K562 (cell line): ENCODE results near the gene ALKBH3. TPM values are rescaled to one million over a fixed set of nuclear protein-coding genes. Genes with fewer than 3 reads are reported as not detected.

Experiments used
- ATAC-seq: fragments of 200-7000 bp; cut with Tn5 transposase; 3 replicates; pipeline ENCODE4 v1.9.1; 2020; ENCODE audit warnings: moderate library complexity
- BruUV-seq: library from RNA; stranded (reverse); fragments of 400-500 nt; replicated peaks from 2 replicates; lab custom pipeline; 2021; lab: Mats Ljungman, UMichigan
- CTCF ChIA-PET: fragments of 300-600 bp; formaldehyde crosslinking; extraction: SDS; loops from one replicate; lab custom pipeline; 2021; ENCODE audit warnings: low intra/inter-chr PET ratio; lab: Yijun Ruan, JAX
- POLR2A ChIA-PET: fragments of 300-600, 350-650 bp; sonication (Branson Sonifier 250); formaldehyde crosslinking; extraction: SDS; loops from one replicate; lab custom pipeline; 2021; ENCODE audit warnings: antibody characterized with exemption, inconsistent platforms; lab: Yijun Ruan, JAX
- DNase-seq, 4 experiments: peaks; one replicate each; pipeline versions ENCODE4 v3.0.0 to v3.0.0-alpha.2; 2011 to 2018; ENCODE audit warnings: low spot score in 3 of 4, mixed read lengths in 3 of 4; ENCODE audit errors: extremely low read depth in 1 of 4
- FAIRE-seq: peaks from 2 replicates; lab custom pipeline; 2011; peaks lifted over from hg19 to GRCh38; lab: Jason Lieb, UNC
- H2AFZ ChIP-seq: 2 replicates; pipeline ENCODE4 v1.6.0; 2011; ENCODE audit warnings: low read depth, low read length, control low read depth, inconsistent platforms
- H3K27ac ChIP-seq: fragments of 200-600 bp; 3 replicates; pipeline ENCODE4 v1.8.0; 2011; ENCODE audit warnings: low read depth, mild to moderate bottlenecking, control low read depth, inconsistent platforms, low read length, moderate library complexity, mixed read lengths; ENCODE audit errors: extremely low read depth
- H3K27me3 ChIP-seq, 2 experiments: fragments of 300-600 bp in 1 of 2; 2 replicates in 1 of 2; 3 replicates in 1 of 2; pipeline versions ENCODE4 v1.6.0 to v1.8.0; 2011; ENCODE audit warnings: inconsistent platforms in 2 of 2, low read length in 2 of 2, mild to moderate bottlenecking in 1 of 2, mixed read lengths in 1 of 2, moderate library complexity in 1 of 2; ENCODE audit not compliant: control insufficient read depth in 2 of 2, insufficient read depth in 2 of 2
- H3K36me3 ChIP-seq: fragments of 300-600 bp; 3 replicates; pipeline ENCODE4 v1.8.0; 2011; ENCODE audit warnings: mild to moderate bottlenecking, low read length, inconsistent platforms; ENCODE audit not compliant: control insufficient read depth, insufficient read depth
- H3K4me1 ChIP-seq, 2 experiments: fragments of 200-600 bp in 1 of 2; replicated peaks in 1 of 2; 2 replicates in 1 of 2; 3 replicates in 1 of 2; pipeline versions ENCODE4 v1.5.1 to v1.8.0; 2011; ENCODE audit warnings: inconsistent platforms in 2 of 2, low read length in 2 of 2, mild to moderate bottlenecking in 1 of 2, mixed read lengths in 1 of 2, moderate library complexity in 1 of 2; ENCODE audit not compliant: control insufficient read depth in 2 of 2, insufficient read depth in 2 of 2
- H3K4me2 ChIP-seq: 2 replicates; pipeline ENCODE4 v1.6.1; 2011; ENCODE audit warnings: low read length, control low read depth, inconsistent platforms, mixed read lengths; ENCODE audit not compliant: insufficient read depth
- H3K4me3 ChIP-seq: fragments of 200-600 bp; sonication (generic), shearing (Covaris generic); 2 replicates; pipeline ENCODE4 v1.5.1; 2016; ENCODE audit warnings: control low read depth, inconsistent platforms
- H3K79me2 ChIP-seq: fragments of 200-600 bp; 3 replicates; pipeline ENCODE4 v1.8.0; 2011; ENCODE audit warnings: low read length, inconsistent platforms; ENCODE audit not compliant: control insufficient read depth, insufficient read depth
- H3K9ac ChIP-seq, 2 experiments: 2 replicates each; pipeline versions ENCODE4 v1.6.0 to v1.6.1; 2011; ENCODE audit warnings: low read depth in 2 of 2, low read length in 2 of 2, control low read depth in 1 of 2, inconsistent platforms in 1 of 2, mild to moderate bottlenecking in 1 of 2, mixed read lengths in 1 of 2; ENCODE audit not compliant: insufficient read depth in 1 of 2
- H3K9me1 ChIP-seq: one replicate; pipeline ENCODE4 v1.6.0; 2011; ENCODE audit warnings: inconsistent platforms, mild to moderate bottlenecking, low read length, moderate library complexity; ENCODE audit not compliant: control insufficient read depth, insufficient read depth
- H3K9me3 ChIP-seq: replicated peaks from 2 replicates; pipeline ENCODE4 v1.5.1; 2011; ENCODE audit warnings: low read depth, low read length, inconsistent platforms; ENCODE audit not compliant: control insufficient read depth, insufficient read depth
- H4K20me1 ChIP-seq: replicated peaks from 2 replicates; pipeline ENCODE4 v1.6.1; 2011; ENCODE audit warnings: low read length, inconsistent platforms, mixed read lengths; ENCODE audit not compliant: control insufficient read depth, insufficient read depth
- ELF2 ChIP-seq: fragments of 250-450 bp; sonication (Bioruptor Pico); IDR thresholded peaks from 2 replicates; pipeline ENCODE4 v1.5.0; 2021; ENCODE audit warnings: mild to moderate bottlenecking
- GTF2F1 ChIP-seq: IDR thresholded peaks from 2 replicates; pipeline ENCODE4 v1.6.1; 2011; ENCODE audit warnings: low read depth, low read length, improper control_type of control experiment
- HMG20B ChIP-seq: fragments of 250-450 bp; sonication (Bioruptor Pico); IDR thresholded peaks from 2 replicates; pipeline ENCODE4 v1.5.0; 2021; ENCODE audit warnings: mild to moderate bottlenecking
- HMGN3 ChIP-seq: IDR thresholded peaks from 2 replicates; pipeline ENCODE4 v1.6.1; 2011; ENCODE audit warnings: borderline replicate concordance, low read depth, mild to moderate bottlenecking, mixed read lengths, low read length; ENCODE audit not compliant: insufficient read length; ENCODE audit errors: extremely low read depth
- HNRNPL ChIP-seq: fragments of 200-400 bp; formaldehyde crosslinking; IDR thresholded peaks from 2 replicates; pipeline ENCODE4 v1.6.1; 2017; ENCODE audit warnings: low read depth, mild to moderate bottlenecking, low read length
- HNRNPLL ChIP-seq: fragments of 200-400 bp; formaldehyde crosslinking; IDR thresholded peaks from 2 replicates; pipeline ENCODE4 v1.6.1; 2017; ENCODE audit warnings: low read length, low read depth, mild to moderate bottlenecking; ENCODE audit not compliant: poor library complexity, severe bottlenecking
- KLF6 ChIP-seq: fragments of 250-450 bp; sonication (Bioruptor Pico); IDR thresholded peaks from 2 replicates; pipeline ENCODE4 v1.4.0; 2020; ENCODE audit warnings: mild to moderate bottlenecking, moderate library complexity, borderline replicate concordance
- MLX ChIP-seq, 2 experiments: fragments of 450-650 bp in 1 of 2; sonication (generic) in 1 of 2; formaldehyde crosslinking; conservative IDR thresholded peaks; 2 replicates each; pipeline versions ENCODE4 v1.4.0 to v1.8.1; 2020 to 2022; ENCODE audit warnings: mild to moderate bottlenecking in 1 of 2, missing genetic modification reagents in 1 of 2
- NR2C1 ChIP-seq, 2 experiments: fragments of 450-650 bp; IDR thresholded peaks; 2 replicates each; pipeline ENCODE4 v1.6.1; 2017; ENCODE audit warnings: mild to moderate bottlenecking in 2 of 2, antibody characterized with exemption in 1 of 2, inconsistent platforms in 1 of 2, missing compliant biosample characterization in 1 of 2, missing genetic modification characterization in 1 of 2
- RBBP5 ChIP-seq: fragments of 200-600 bp; sonication (generic); IDR thresholded peaks from 2 replicates; pipeline ENCODE4 v1.6.1; 2012; ENCODE audit warnings: borderline replicate concordance, mild to moderate bottlenecking, low read length, control low read depth, inconsistent platforms; ENCODE audit not compliant: insufficient read depth, poor library complexity, severe bottlenecking
- STAT6 ChIP-seq: sonication (generic); formaldehyde crosslinking; IDR thresholded peaks from 2 replicates; pipeline ENCODE4 v1.8.1; 2023; ENCODE audit warnings: mild to moderate bottlenecking, missing genetic modification reagents
- TAF15 ChIP-seq: fragments of 200-400 bp; formaldehyde crosslinking; IDR thresholded peaks from 2 replicates; pipeline ENCODE4 v1.6.1; 2017; ENCODE audit warnings: mild to moderate bottlenecking, low read depth, low read length, moderate library complexity
- ZNF668 ChIP-seq: fragments of 250-450 bp; sonication (Bioruptor Pico); IDR thresholded peaks from 2 replicates; pipeline ENCODE4 v1.8.0; 2022; ENCODE audit warnings: mild to moderate bottlenecking, inconsistent platforms
- WGBS: fragments of 100-300 bp; shearing (Covaris generic); methylation state at CpG from one replicate; pipeline ENCODE4 v1.1.6; 2016; ENCODE audit warnings: low coverage, mixed read lengths; ENCODE audit not compliant: insufficient coverage; ENCODE audit errors: missing lambda C conversion rate; 5-methylcytosine and 5-hydroxymethylcytosine counted together
- in situ Hi-C: fragments of 300-500 bp; cut with MboI; formaldehyde crosslinking; loops from 4 replicates; pipeline ENCODE4 v1.15.0; 2018; ENCODE audit warnings: inconsistent platforms, mixed read lengths
- intact Hi-C: fragments of 100-400 bp; cut with micrococcal nuclease; formaldehyde crosslinking; loops from 2 replicates; pipeline ENCODE4 v1.14.2; 2022
- polyA plus RNA-seq, 8 experiments: library from polyadenylated mRNA; depleted of rRNA in 4 of 8; stranded (reverse) in 5 of 8; unstranded in 3 of 8; fragments of >200 nt; fragmentation: Nextera tagmentation in 2 of 8; fragmentation: Illumina TruSeq in 1 of 8; extraction: Ambion mirVana in 2 of 8; extraction: Trizol in 1 of 8; gene quantifications; 2 replicates each; pipeline versions ENCODE4 v1.2.1 to v1.2.3, GENCODE V29; 2011 to 2014; ENCODE audit warnings: inconsistent platforms in 1 of 8, missing spikeins in 1 of 8
- total RNA-seq, 7 experiments: library from RNA; depleted of rRNA in 6 of 7; stranded (reverse); fragments of >200 nt in 6 of 7; fragmentation: Illumina TruSeq in 2 of 7; extraction: Trizol in 2 of 7; gene quantifications; 2 replicates each; pipeline versions ENCODE4 v1.2.1 to v1.2.3, GENCODE V29; 2011 to 2021; ENCODE audit warnings: low replicate concordance in 1 of 7

The ALKBH3 gene
- total and polyA plus RNA-seq, 9 of the 15 experiments (the other 6 are each of a cell fraction or from before 2014, with no cell fraction given), result 16.0 to 49.9 (median 36.5) TPM

GRCh38 chr11:43874078-43874477 lies 6.6 kb upstream of the ALKBH3 start (continued):
- TF ChIP-seq HMGN3 (no peak), HNRNPL (no peak), STAT6 (CRISPR knock-in tag) (no peak), RBBP5 (no peak), ZNF668 (CRISPR knock-in tag) (no peak), HMG20B (CRISPR knock-in tag) (no peak)

- no peak overlapping the region for H2AFZ ChIP-seq
- in situ Hi-C loops, result no loop called here
- no peak overlapping the region for H3K4me3 ChIP-seq
- H3K9me1 ChIP-seq, result no peaks in the 10 kb centered on the region
- H3K27me3 ChIP-seq, result peaks cover 8 to 10% of the 10 kb centered on the region in 2 experiments
- H3K9ac ChIP-seq, result no peak overlapping the region
- ChIA-PET POLR2A (interaction anchor here (1.0 kb wide), 1 partner anchor 11 kb away, joined by 4 read pairs; no protein-coding TSS in a partner anchor), CTCF (no interaction called here)
- FAIRE-seq (no peak), DNase-seq (no peak), ATAC-seq (no peak)
- no TSS peak for BruUV-seq
- H4K20me1 ChIP-seq, result no peaks in the 10 kb centered on the region
- no peaks in the 10 kb centered on the region for H3K36me3 ChIP-seq
- WGBS, result 0% methylated on average over 1 of the region's 1 CpG
- no peak overlapping the region for H3K27ac ChIP-seq
- H3K9me3 ChIP-seq, result no peaks in the 10 kb centered on the region; the same call in 1 of the 2 replicates
- peaks cover 0 to under 1% of the 10 kb centered on the region in 2 experiments; a peak in 3 of 5 replicates for H3K4me1 ChIP-seq
- intact Hi-C loops, result no loop called here
- TF ChIP-seq NR2C1 (IDR thresholded peaks at IDR 0.05), result no peak
- no peak for TF ChIP-seq NR2C1 (tag; IDR thresholded peaks at IDR 0.05)
- TF ChIP-seq ELF2 (CRISPR knock-in tag), result no peak
- TF ChIP-seq GTF2F1, result no peak
- TF ChIP-seq TAF15, result no peak
- TF ChIP-seq HNRNPLL, result no peak
- TF ChIP-seq MLX (CRISPR knock-in tag; conservative IDR thresholded peaks at IDR 0.05), result no peak
- TF ChIP-seq KLF6 (CRISPR knock-in tag), result no peak
- TF ChIP-seq, all 486 proteins: peak for 0
- no peaks in the 10 kb centered on the region for H3K79me2 ChIP-seq
- H3K4me2 ChIP-seq, result no peak overlapping the region
Observed at GRCh38 chr11:43874738-43875137, 5.9 kb upstream of the ALKBH3 start.
